NCI-H748 (cell line): ENCODE results near the gene BEST4.
"Not testable (repeated sequence)": the region's sequence is repeated elsewhere in the genome, so short reads cannot be mapped to it uniquely, and the experiment has no call there.

Source experiments
- DNase-seq: peaks from one replicate; lab custom pipeline; 2025; ENCODE audit not compliant: unreplicated experiment; lab: John Stamatoyannopoulos, UW

Gene BEST4

GRCh38 chr1:44819608-44820327 lies 31.8 kb upstream of the BEST4 start:
- peak; percentile 92 for DNase-seq

GRCh38 chr1:44819196-44819607 lies 31.2 kb upstream of the BEST4 start:
- no peak for DNase-seq

- DNase-seq: no peak
These were observed 30.0 kb upstream of the BEST4 start for GRCh38 chr1:44817771-44818495.

- no peak for DNase-seq
These were observed 29.3 kb upstream of the BEST4 start for GRCh38 chr1:44817307-44817706.

GRCh38 chr1:44815926-44816325 lies 28.0 kb upstream of the BEST4 start:
- DNase-seq: not testable (repeated sequence)

GRCh38 chr1:44812822-44813543 lies 25.0 kb upstream of the BEST4 start:
- DNase-seq: no peak

GRCh38 chr1:44811234-44811633 lies 23.3 kb upstream of the BEST4 start:
- no peak for DNase-seq

- DNase-seq: not testable (repeated sequence)
These were observed 22.8 kb upstream of the BEST4 start for GRCh38 chr1:44810762-44811105.

GRCh38 chr1:44810101-44810761 lies 22.3 kb upstream of the BEST4 start:
- no peak for DNase-seq

GRCh38 chr1:44808938-44809917 lies 21.3 kb upstream of the BEST4 start:
- DNase-seq: no peak

GRCh38 chr1:44808063-44808937 lies 20.3 kb upstream of the BEST4 start, which contains the start of gene BTBD19:
TSS of gene BTBD19 (plus strand) at chr1:44808523. CDS start at chr1:44808821, 298 bp downstream.
- peak; percentile 34 for DNase-seq

GRCh38 chr1:44807364-44808062 lies 19.5 kb upstream of the BEST4 start:
- peak; percentile 69 for DNase-seq

- DNase-seq: no peak
These were observed 18.9 kb upstream of the BEST4 start, which contains the start of gene DYNLT4 for GRCh38 chr1:44806704-44807363. TSS of gene DYNLT4 (minus strand) at chr1:44807351. CDS start at chr1:44806668, 683 bp downstream.

GRCh38 chr1:44806025-44806703 lies 18.2 kb upstream of the BEST4 start:
- no peak for DNase-seq

- DNase-seq: no peak
These were observed 17.5 kb upstream of the BEST4 start for GRCh38 chr1:44805311-44806024.

GRCh38 chr1:44803312-44804095 lies 15.5 kb upstream of the BEST4 start:
- DNase-seq: no peak
